ENCODE data around the gene REPIN1.
"Not testable (repeated sequence)": the region's sequence is repeated elsewhere in the genome, so short reads cannot be mapped to it uniquely, and the experiment has no call there.

REPIN1 gene

DNA sequence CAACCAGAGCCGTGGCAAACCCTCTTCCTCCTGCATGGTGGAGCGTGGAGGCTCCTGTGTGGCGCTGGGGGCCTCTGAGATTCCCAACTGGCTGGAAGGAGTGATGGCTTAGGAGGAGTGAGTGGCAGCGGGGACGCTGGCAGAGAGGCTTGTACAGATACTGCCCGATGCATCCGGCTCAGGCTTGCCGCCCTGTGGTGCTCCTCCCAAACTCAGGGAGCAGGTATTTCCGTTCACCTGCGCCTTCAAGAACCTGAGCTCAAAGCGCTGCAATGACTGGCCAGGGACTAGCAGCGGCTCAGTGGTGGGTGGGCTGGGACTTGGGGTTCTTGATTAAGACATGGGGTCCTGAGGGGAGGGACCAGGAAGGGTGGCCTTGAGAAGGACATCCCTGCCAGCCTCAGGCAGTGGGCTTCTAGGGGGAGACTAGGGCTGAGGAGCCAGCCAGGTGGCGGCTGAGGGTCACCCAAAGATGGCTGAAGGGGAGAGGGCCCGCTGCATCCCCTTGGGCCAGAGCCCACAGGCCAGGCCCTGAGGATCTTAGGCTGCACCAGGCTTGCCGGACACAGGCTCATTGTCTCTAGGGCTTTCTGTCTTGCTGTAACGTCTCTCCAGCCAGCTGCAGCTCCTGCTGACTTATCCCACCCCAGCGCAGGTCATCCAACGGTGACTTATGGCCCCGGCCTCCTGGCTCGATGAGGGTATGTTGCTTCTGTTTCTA is 13.7 kb downstream of the REPIN1 start:
- DNase-seq = no peak
- H3K4me1 Mint-ChIP-seq (ENCODE audit: low read depth) = peaks cover 29% of the 10 kb centered on the region
- H3K27ac Mint-ChIP-seq = no peak overlapping the region
- no peak overlapping the region for H3K4me3 Mint-ChIP-seq
- no peaks in the 10 kb centered on the region for H3K9me3 Mint-ChIP-seq
- peaks cover 4% of the 10 kb centered on the region for H3K36me3 Mint-ChIP-seq (ENCODE audit: low read depth)
- no peaks in the 10 kb centered on the region for H3K27me3 Mint-ChIP-seq

DNA sequence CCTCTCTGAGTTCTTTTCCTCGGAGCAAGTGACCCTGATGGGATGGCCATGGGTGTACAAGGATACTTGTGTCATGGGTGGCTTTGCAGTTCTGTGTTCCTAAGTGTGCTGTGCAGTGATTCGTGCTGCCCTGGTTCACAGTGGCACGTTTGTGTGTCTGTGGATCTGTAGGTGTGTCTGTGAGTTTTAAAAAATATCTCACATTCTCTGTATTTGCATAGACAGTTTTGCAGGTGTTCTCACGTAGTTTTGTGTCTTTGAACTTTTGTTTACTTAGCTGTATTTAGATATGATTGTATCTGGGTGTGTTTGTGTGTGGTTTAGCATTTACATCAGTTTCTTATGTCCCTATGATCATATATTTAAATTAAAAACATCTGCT is 14.2 kb downstream of the REPIN1 start:
- no peak overlapping the region for H3K4me3 Mint-ChIP-seq
- H3K4me1 Mint-ChIP-seq (ENCODE audit: low read depth) = peaks cover 23% of the 10 kb centered on the region
- peaks cover 4% of the 10 kb centered on the region for H3K36me3 Mint-ChIP-seq (ENCODE audit: low read depth)
- no peaks in the 10 kb centered on the region for H3K27me3 Mint-ChIP-seq
- no peak overlapping the region for H3K27ac Mint-ChIP-seq
- DNase-seq = no peak
- H3K9me3 Mint-ChIP-seq = no peaks in the 10 kb centered on the region

GRCh38 chr7:150383710-150384397 is 15.2 kb downstream of the REPIN1 start:
- Mint-ChIP-seq H3K4me1 (ENCODE audit: low read depth) (peaks cover 18% of the 10 kb centered on the region), H3K9me3 (no peaks in the 10 kb centered on the region), H3K27ac (no peak overlapping the region), H3K36me3 (ENCODE audit: low read depth) (peaks cover 7% of the 10 kb centered on the region), H3K4me3 (no peak overlapping the region), H3K27me3 (no peaks in the 10 kb centered on the region)
- DNase-seq = no peak

DNA sequence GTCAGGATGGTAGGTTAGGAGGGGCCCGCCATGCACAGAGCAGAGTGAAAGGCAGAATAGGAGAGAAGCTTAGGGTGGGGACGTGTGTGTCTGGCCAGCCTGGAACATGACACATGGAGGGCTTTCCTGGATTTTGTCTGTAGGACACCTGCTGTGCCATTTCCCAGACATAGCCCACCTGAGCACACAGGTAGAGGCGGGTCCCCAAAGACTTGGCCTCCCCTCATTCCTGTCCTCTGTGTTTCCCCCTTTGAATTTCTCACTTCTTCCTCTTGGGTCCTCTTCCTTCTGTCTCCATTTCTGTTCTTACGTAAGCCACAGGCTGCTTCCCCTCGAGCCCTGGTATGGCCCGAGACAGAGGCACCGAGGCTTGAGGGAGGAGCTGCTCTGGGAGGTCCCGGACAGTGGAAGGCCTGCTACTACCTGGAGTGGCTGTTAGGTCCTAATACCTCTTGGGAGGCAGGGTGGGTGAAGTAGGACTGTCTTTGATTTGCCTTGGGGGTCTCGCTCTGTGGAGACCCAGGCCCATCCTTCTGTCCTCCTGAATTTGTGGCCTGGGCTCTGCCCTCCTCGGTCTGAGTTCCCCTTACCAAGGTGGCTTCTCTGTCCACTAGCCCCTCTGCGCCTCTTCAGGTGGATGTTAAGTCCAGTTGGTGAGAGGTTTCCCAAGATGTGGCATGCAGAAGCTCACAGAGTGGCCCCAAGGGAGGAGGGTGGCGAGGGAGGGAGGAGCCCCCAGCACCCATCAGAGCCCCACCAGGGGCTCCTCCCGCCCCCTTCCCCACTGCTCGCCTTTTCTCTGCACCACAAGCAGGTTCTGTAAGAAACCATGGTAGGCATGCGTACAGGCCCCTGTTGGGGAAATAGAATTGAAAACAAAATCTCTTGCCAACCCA is 16.0 kb downstream of the REPIN1 start:
- Mint-ChIP-seq H3K9me3 (no peaks in the 10 kb centered on the region), H3K4me3 (no peak overlapping the region), H3K27ac (no peak overlapping the region), H3K36me3 (ENCODE audit: low read depth) (peaks cover 5% of the 10 kb centered on the region), H3K4me1 (ENCODE audit: low read depth) (peaks cover 23% of the 10 kb centered on the region), H3K27me3 (no peaks in the 10 kb centered on the region)
- DNase-seq = no peak

DNA sequence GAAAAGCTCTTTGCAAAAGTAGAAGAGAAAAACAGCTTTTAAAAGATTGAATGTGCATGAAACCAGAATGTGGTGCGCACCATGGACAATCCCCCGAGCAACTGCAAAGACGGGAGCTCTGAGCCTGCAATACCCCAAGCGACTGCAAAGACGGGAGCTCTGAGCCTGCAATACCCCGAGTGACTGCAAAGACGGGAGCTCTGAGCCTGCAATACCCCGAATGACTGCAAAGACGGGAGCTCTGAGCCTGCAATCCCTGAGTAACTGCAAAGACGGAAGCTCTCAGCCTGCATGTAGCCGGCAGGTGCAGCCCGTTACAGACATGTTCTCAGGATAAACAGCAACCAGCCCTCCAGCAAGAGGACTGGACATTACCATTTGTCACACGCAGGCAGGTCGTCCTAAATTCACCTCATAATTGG is 16.7 kb downstream of the REPIN1 start:
- Mint-ChIP-seq H3K36me3 (ENCODE audit: low read depth) (peaks cover 4% of the 10 kb centered on the region), H3K4me1 (ENCODE audit: low read depth) (peaks cover 22% of the 10 kb centered on the region), H3K4me3 (no peak overlapping the region), H3K27ac (no peak overlapping the region), H3K27me3 (no peaks in the 10 kb centered on the region), H3K9me3 (no peaks in the 10 kb centered on the region)
- no peak for DNase-seq

- not testable (repeated sequence) for H3K9me3 Mint-ChIP-seq; DNase-seq; H3K36me3 Mint-ChIP-seq (ENCODE audit: low read depth); H3K4me3 Mint-ChIP-seq; H3K27me3 Mint-ChIP-seq; H3K27ac Mint-ChIP-seq
- peaks cover 20% of the 10 kb centered on the region for H3K4me1 Mint-ChIP-seq (ENCODE audit: low read depth)
These were observed 17.3 kb downstream of the REPIN1 start for GRCh38 chr7:150385884-150386283.

- DNase-seq = no peak
- Mint-ChIP-seq H3K4me1 (ENCODE audit: low read depth) (peaks cover 16% of the 10 kb centered on the region), H3K27me3 (no peaks in the 10 kb centered on the region), H3K27ac (no peak overlapping the region), H3K36me3 (ENCODE audit: low read depth) (peaks cover 11% of the 10 kb centered on the region), H3K4me3 (no peak overlapping the region), H3K9me3 (no peaks in the 10 kb centered on the region)
These were observed 19.7 kb downstream of the REPIN1 start for GRCh38 chr7:150388306-150388705.

DNA sequence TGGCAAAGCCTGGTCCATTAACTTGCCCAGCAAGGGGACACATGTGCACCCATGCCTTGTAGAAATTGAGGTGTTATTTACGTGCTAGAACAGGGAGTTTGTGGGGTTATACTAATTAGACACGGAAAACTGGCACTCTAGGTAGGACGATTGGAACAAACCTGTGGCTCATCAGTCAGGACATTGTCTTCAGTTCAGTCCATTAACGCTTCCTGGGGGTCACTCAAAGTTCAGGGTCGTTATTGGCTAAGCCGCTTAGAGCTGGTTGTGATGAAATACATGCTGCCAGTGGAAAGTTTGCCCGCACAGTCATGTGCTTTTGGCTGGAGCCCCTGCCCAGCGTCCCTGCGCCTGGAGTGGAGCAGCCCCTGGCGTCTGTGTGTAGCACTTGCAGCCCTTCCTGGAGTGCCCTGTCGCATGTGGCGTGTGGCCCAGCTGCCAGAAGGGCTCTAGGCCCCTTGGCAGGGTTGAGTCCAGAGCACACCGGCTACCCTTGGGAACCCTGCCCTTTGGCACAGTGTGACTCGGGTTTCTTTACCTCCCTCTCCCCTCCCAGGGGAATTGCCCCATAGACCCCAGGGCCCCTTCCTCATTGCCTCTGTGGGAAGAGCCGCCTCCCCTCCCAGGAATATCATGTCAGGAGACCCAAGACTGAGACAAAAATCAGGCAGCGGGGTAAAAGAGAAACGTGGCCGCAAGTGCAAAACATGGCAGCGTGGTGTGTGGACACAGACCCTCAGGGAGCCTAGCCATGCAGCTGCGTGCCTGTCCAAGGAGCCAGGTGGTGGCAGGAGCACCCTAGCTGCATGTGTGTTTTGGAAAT is 20.3 kb downstream of the REPIN1 start:
- Mint-ChIP-seq H3K4me3 (no peak overlapping the region), H3K27me3 (no peaks in the 10 kb centered on the region), H3K4me1 (ENCODE audit: low read depth) (peaks cover 16% of the 10 kb centered on the region), H3K27ac (peak overlapping the region; percentile 81), H3K36me3 (ENCODE audit: low read depth) (peaks cover 11% of the 10 kb centered on the region), H3K9me3 (no peaks in the 10 kb centered on the region)
- DNase-seq = no peak

DNA sequence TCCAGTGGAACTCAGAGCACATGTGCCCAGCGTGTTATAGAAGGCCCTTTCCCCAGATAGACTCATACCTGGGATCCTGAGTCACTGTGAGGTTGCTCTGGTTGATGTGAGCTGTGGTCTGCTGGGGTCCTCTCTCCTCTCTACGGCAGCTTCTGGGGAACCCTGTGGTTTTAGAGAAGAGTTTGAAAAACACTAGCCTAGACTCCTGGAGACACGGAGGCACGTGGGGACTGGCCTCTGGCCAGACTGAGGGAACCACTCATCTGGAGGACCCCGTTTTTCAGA is 20.9 kb downstream of the REPIN1 start:
- H3K4me1 Mint-ChIP-seq (ENCODE audit: low read depth) = peaks cover 16% of the 10 kb centered on the region
- H3K27me3 Mint-ChIP-seq = no peaks in the 10 kb centered on the region
- peak overlapping the region; percentile 81 for H3K27ac Mint-ChIP-seq
- H3K4me3 Mint-ChIP-seq = no peak overlapping the region
- H3K36me3 Mint-ChIP-seq (ENCODE audit: low read depth) = peaks cover 11% of the 10 kb centered on the region
- DNase-seq = no peak
- no peaks in the 10 kb centered on the region for H3K9me3 Mint-ChIP-seq

GRCh38 chr7:150390205-150390604 is 21.6 kb downstream of the REPIN1 start:
- Mint-ChIP-seq H3K27me3 (no peaks in the 10 kb centered on the region), H3K4me3 (no peak overlapping the region), H3K4me1 (ENCODE audit: low read depth) (peaks cover 16% of the 10 kb centered on the region), H3K9me3 (no peaks in the 10 kb centered on the region), H3K27ac (no peak overlapping the region), H3K36me3 (ENCODE audit: low read depth) (peaks cover 11% of the 10 kb centered on the region)
- no peak for DNase-seq

GRCh38 chr7:150393325-150393724 is 24.7 kb downstream of the REPIN1 start:
- no peak overlapping the region for H3K4me3 Mint-ChIP-seq
- H3K9me3 Mint-ChIP-seq = no peaks in the 10 kb centered on the region
- peaks cover 16% of the 10 kb centered on the region for H3K4me1 Mint-ChIP-seq (ENCODE audit: low read depth)
- H3K27ac Mint-ChIP-seq = no peak overlapping the region
- H3K36me3 Mint-ChIP-seq (ENCODE audit: low read depth) = peaks cover 18% of the 10 kb centered on the region
- no peak for DNase-seq
- H3K27me3 Mint-ChIP-seq = no peaks in the 10 kb centered on the region

- H3K4me1 Mint-ChIP-seq (ENCODE audit: low read depth) = peaks cover 10% of the 10 kb centered on the region
- H3K27ac Mint-ChIP-seq = no peak overlapping the region
- no peak for DNase-seq
- H3K4me3 Mint-ChIP-seq = no peak overlapping the region
- H3K36me3 Mint-ChIP-seq (ENCODE audit: low read depth) = peaks cover 11% of the 10 kb centered on the region
- no peaks in the 10 kb centered on the region for H3K27me3 Mint-ChIP-seq
- H3K9me3 Mint-ChIP-seq = no peaks in the 10 kb centered on the region
These were observed 27.8 kb downstream of the REPIN1 start for GRCh38 chr7:150396426-150396825.

- peaks cover 11% of the 10 kb centered on the region for H3K36me3 Mint-ChIP-seq (ENCODE audit: low read depth)
- no peak overlapping the region for H3K27ac Mint-ChIP-seq
- DNase-seq = no peak
- H3K4me1 Mint-ChIP-seq (ENCODE audit: low read depth) = peaks cover 11% of the 10 kb centered on the region
- no peaks in the 10 kb centered on the region for H3K27me3 Mint-ChIP-seq
- no peaks in the 10 kb centered on the region for H3K9me3 Mint-ChIP-seq
- H3K4me3 Mint-ChIP-seq = no peak overlapping the region
These were observed 28.2 kb downstream of the REPIN1 start for GRCh38 chr7:150396851-150397260.

DNA sequence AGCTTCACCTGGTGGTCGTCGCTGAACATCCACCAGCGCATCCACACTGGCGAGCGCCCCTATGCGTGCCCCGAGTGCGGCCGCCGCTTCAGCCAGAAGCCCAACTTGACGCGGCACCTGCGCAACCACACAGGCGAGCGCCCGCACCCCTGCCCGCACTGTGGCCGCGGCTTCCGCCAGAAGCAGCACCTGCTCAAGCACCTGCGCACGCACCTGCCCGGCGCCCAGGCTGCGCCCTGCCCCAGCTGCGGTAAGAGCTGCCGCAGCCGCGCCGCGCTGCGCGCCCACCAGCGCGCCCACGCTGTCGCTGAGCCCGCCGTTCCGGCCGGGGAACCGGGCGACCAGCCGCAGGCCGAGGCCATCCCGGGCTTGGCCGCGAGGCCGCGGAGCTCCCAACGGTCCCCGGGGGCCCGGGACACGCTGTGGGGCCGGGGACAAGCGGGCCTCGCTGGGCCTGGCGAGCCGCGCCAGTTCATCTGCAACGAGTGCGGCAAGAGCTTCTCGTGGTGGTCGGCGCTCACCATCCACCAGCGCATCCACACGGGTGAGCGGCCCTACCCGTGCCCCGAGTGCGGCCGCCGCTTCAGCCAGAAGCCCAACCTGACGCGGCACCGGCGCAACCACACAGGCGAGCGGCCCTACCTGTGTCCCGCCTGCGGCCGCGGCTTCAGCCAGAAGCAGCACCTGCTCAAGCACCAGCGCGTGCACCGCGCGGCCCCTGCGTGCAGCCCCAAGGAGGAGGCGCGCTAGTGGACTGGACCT is 28.9 kb downstream of the REPIN1 start:
- Mint-ChIP-seq H3K27ac (no peak overlapping the region), H3K4me3 (no peak overlapping the region), H3K9me3 (no peaks in the 10 kb centered on the region), H3K4me1 (ENCODE audit: low read depth) (peaks cover 11% of the 10 kb centered on the region), H3K27me3 (no peaks in the 10 kb centered on the region), H3K36me3 (ENCODE audit: low read depth) (peaks cover 11% of the 10 kb centered on the region)
- no peak for DNase-seq
